GM19239 (cell line): ENCODE results near the gene WDR37.

ENCODE experiments used
- DNase-seq: peaks from one replicate; pipeline ENCODE4 v3.0.0; 2011; ENCODE audit warnings: low spot score; ENCODE audit not compliant: insufficient read length
- FAIRE-seq: peaks from 2 replicates; lab custom pipeline; 2011; peaks lifted over from hg19 to GRCh38; lab: Jason Lieb, UNC

The WDR37 gene

GRCh38 chr10:1068380-1069361 lies 12.5 kb downstream of the WDR37 start:
- FAIRE-seq (peak; percentile 56), DNase-seq (no peak)

- no peak for DNase-seq
Measured at GRCh38 chr10:1070919-1071318, 14.7 kb downstream of the WDR37 start.

GRCh38 chr10:1074052-1074747 lies 18.0 kb downstream of the WDR37 start:
- DNase-seq = no peak
- FAIRE-seq = no peak

More at GRCh38 chr10:1070919-1071318, 14.7 kb downstream of the WDR37 start:
- no peak for FAIRE-seq

- DNase-seq (no peak), FAIRE-seq (no peak)
Measured at GRCh38 chr10:1074748-1075308, 18.6 kb downstream of the WDR37 start.

- DNase-seq (no peak), FAIRE-seq (no peak)
Measured at GRCh38 chr10:1078668-1079067, 22.5 kb downstream of the WDR37 start.

- no peak for FAIRE-seq
- DNase-seq = no peak
Measured at GRCh38 chr10:1083581-1083980, 27.4 kb downstream of the WDR37 start.

GRCh38 chr10:1084011-1084950 lies 28.1 kb downstream of the WDR37 start:
- no peak for FAIRE-seq

GRCh38 chr10:1085258-1085657 lies 29.1 kb downstream of the WDR37 start:
- DNase-seq (no peak), FAIRE-seq (no peak)

More at GRCh38 chr10:1084011-1084950, 28.1 kb downstream of the WDR37 start:
- DNase-seq = no peak

- no peak for FAIRE-seq
- DNase-seq = no peak
Measured at GRCh38 chr10:1086787-1087186, 30.6 kb downstream of the WDR37 start.

GRCh38 chr10:1089017-1089689 lies 33.0 kb downstream of the WDR37 start:
- FAIRE-seq = no peak
- no peak for DNase-seq

GRCh38 chr10:1090696-1091095 lies 34.5 kb downstream of the WDR37 start:
- DNase-seq (no peak), FAIRE-seq (no peak)

- FAIRE-seq (no peak), DNase-seq (no peak)
Measured at GRCh38 chr10:1093696-1094095, 37.5 kb downstream of the WDR37 start.

GRCh38 chr10:1094112-1095057 lies 38.2 kb downstream of the WDR37 start:
- FAIRE-seq (no peak), DNase-seq (no peak)

- no peak for DNase-seq
- no peak for FAIRE-seq
Measured at GRCh38 chr10:1095498-1095897, 39.3 kb downstream of the WDR37 start.

- DNase-seq = no peak
- FAIRE-seq = no peak
Measured at GRCh38 chr10:1096287-1096889, 40.2 kb downstream of the WDR37 start.

- no peak for FAIRE-seq
- DNase-seq = no peak
Measured at GRCh38 chr10:1097436-1097835, 41.3 kb downstream of the WDR37 start.

GRCh38 chr10:1100143-1100542 lies 44.0 kb downstream of the WDR37 start:
- FAIRE-seq (no peak), DNase-seq (no peak)
